Breast epithelium (tissue), 4 donors: ENCODE data around the gene RPA1. TPM values are rescaled to one million over a fixed set of nuclear protein-coding genes. Genes with fewer than 3 reads are reported as not detected.
"Not testable (repeated sequence)": the region's sequence is repeated elsewhere in the genome, so short reads cannot be mapped to it uniquely, and the experiment has no call there.

Experiments used
- DNase-seq, 2 donors: peaks; one replicate each; pipeline ENCODE4 v3.0.0-alpha.2; 2019; ENCODE audit warnings: low spot score in 2 of 2
- H3K27ac ChIP-seq, 2 donors: fragments of 200-600 bp; sonication (generic) in 1 of 2; one replicate each; pipeline ENCODE4 v1.5.1; 2016 to 2019; ENCODE audit warnings: mild to moderate bottlenecking in 1 of 2
- H3K27me3 ChIP-seq, 2 donors: fragments of 200-600 bp; sonication (generic) in 1 of 2; one replicate each; pipeline versions ENCODE4 v1.5.1 to v1.6.0; 2017 to 2019; ENCODE audit warnings: control low read depth in 1 of 2, mild to moderate bottlenecking in 1 of 2
- H3K36me3 ChIP-seq: fragments of 200-600 bp; one replicate; pipeline ENCODE4 v1.5.1; 2019
- H3K4me1 ChIP-seq, 2 donors: fragments of 200-600 bp; sonication (generic); one replicate each; pipeline ENCODE4 v1.5.1; 2016 to 2019; ENCODE audit warnings: control low read depth in 1 of 2
- H3K4me3 ChIP-seq, 3 donors: fragments of 200-600 bp; sonication (generic); 1 replicate in 2 of 3; 2 replicates in 1 of 3; pipeline ENCODE4 v1.5.1; 2016 to 2019; ENCODE audit warnings: mild to moderate bottlenecking in 3 of 3, moderate library complexity in 2 of 3
- H3K9me3 ChIP-seq, 2 donors: fragments of 200-600 bp; sonication (generic) in 1 of 2; one replicate each; pipeline ENCODE4 v1.5.1; 2016 to 2019; ENCODE audit warnings: control low read depth in 1 of 2
- POLR2A ChIP-seq: fragments of 450-650 bp; IDR thresholded peaks from one replicate; pipeline ENCODE4 v1.6.1; 2016; ENCODE audit warnings: antibody characterized with exemption, mild to moderate bottlenecking, moderate library complexity
- POLR2AphosphoS5 ChIP-seq, 3 donors: sonication (generic); formaldehyde crosslinking; IDR thresholded peaks; one replicate each; pipeline ENCODE4 v1.6.1; 2017; ENCODE audit warnings: antibody characterized with exemption in 3 of 3
- intact Hi-C: fragments of 100-400 bp; cut with DNase I; formaldehyde crosslinking; loops from one replicate; pipeline ENCODE4 v1.15.1; 2023; ENCODE audit warnings: low total_unique reads
- total RNA-seq, 3 donors: library from RNA; depleted of rRNA; stranded (reverse); fragments of >200 nt; gene quantifications; one replicate each; pipeline ENCODE4 v1.1.0, GENCODE V29; 2016
- TF ChIP-seq, protein P1 (sequence below), 3 donors: fragments of 450-650 bp; IDR thresholded peaks; one replicate each; pipeline ENCODE4 v1.5.1; 2016 to 2017; ENCODE audit warnings: antibody characterized with exemption in 3 of 3, mild to moderate bottlenecking in 3 of 3, moderate library complexity in 3 of 3

RPA1 gene
- total RNA-seq, 3 donors from 2014 or later, result 34.7 to 40.6 (median 34.7) TPM

- Histone ChIP-seq H3K27me3 (no peaks in the 10 kb centered on the region), H3K9me3 (no peaks in the 10 kb centered on the region), H3K27ac (no peak overlapping the region), H3K36me3 (no peaks in the 10 kb centered on the region), H3K4me1 (no peaks in the 10 kb centered on the region), H3K4me3 (no peak overlapping the region)
- intact Hi-C loops, result no loop called here
- no peak for TF ChIP-seq POLR2AphosphoS5 (IDR thresholded peaks at IDR 0.05)
- TF ChIP-seq POLR2A, result no peak
- TF ChIP-seq, protein P1, sequence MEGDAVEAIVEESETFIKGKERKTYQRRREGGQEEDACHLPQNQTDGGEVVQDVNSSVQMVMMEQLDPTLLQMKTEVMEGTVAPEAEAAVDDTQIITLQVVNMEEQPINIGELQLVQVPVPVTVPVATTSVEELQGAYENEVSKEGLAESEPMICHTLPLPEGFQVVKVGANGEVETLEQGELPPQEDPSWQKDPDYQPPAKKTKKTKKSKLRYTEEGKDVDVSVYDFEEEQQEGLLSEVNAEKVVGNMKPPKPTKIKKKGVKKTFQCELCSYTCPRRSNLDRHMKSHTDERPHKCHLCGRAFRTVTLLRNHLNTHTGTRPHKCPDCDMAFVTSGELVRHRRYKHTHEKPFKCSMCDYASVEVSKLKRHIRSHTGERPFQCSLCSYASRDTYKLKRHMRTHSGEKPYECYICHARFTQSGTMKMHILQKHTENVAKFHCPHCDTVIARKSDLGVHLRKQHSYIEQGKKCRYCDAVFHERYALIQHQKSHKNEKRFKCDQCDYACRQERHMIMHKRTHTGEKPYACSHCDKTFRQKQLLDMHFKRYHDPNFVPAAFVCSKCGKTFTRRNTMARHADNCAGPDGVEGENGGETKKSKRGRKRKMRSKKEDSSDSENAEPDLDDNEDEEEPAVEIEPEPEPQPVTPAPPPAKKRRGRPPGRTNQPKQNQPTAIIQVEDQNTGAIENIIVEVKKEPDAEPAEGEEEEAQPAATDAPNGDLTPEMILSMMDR (IDR thresholded peaks at IDR 0.05), result no peak
- DNase-seq, result no peak
These were observed 33.0 kb upstream of the RPA1 start for GRCh38 chr17:1796800-1797199.

DNA sequence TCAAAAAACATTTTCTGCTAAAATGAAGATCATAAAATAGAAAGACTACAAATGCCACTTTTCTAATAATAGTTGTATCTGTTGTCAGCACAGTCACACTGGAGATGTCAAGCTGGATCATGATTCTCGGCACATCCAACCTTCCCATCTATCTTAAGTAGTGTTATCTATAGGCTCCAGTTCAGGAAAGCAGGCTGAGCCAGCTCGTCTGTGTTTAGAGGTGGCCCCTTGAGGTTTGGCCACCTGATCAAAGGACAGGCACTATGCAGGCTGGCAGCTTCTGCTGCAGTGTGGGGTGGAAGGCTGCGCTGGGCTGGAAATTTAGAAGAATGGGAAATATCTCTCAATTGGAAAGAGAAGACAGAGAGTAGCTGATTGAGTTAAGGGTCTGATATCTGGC lies 32.5 kb upstream of the RPA1 start:
- intact Hi-C loops, result no loop called here
- no peak overlapping the region for H3K27ac ChIP-seq

DNA sequence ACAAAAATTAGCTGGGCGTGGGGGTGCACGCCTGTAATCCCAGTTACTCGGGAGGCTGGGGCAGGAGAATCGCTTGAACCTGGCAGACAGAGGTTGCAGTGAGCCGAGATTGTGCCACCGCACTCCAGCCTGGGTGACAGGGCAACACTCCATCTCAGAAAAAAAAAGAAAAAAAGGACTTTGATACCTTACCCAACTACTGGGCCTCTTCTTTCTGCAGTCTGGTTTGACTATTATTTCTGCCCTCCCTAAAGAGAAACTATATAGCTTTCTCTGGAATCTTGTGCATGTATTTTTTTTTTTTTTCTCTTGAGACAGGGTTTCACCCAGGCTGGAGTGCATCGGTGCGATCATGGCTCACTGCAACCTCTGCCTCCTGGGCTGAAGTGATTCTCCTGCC lies 32.0 kb upstream of the RPA1 start:
- H3K9me3 ChIP-seq, H3K36me3 ChIP-seq, intact Hi-C loops, H3K4me1 ChIP-seq, H3K4me3 ChIP-seq, H3K27me3 ChIP-seq, H3K27ac ChIP-seq: not testable (repeated sequence)
- peak in 1 of 2 donors; percentile 30 for DNase-seq

More for the DNA sequence above, 32.5 kb upstream of the RPA1 start:
- Histone ChIP-seq H3K36me3 (no peaks in the 10 kb centered on the region), H3K9me3 (no peaks in the 10 kb centered on the region), H3K27me3 (no peaks in the 10 kb centered on the region), H3K4me1 (no peaks in the 10 kb centered on the region), H3K4me3 (no peak overlapping the region)
- TF ChIP-seq, protein P1 (IDR thresholded peaks at IDR 0.05), result no peak
- TF ChIP-seq POLR2AphosphoS5 (IDR thresholded peaks at IDR 0.05) (no peak), POLR2A (no peak)
- no peak for DNase-seq

GRCh38 chr17:1800240-1800639 lies 29.6 kb upstream of the RPA1 start:
- Histone ChIP-seq H3K4me1 (no peaks in the 10 kb centered on the region), H3K27ac (no peak overlapping the region), H3K36me3 (no peaks in the 10 kb centered on the region), H3K9me3 (no peaks in the 10 kb centered on the region), H3K4me3 (no peak overlapping the region), H3K27me3 (no peaks in the 10 kb centered on the region)
- TF ChIP-seq POLR2A, result no peak
- TF ChIP-seq, protein P1 (IDR thresholded peaks at IDR 0.05), result no peak
- intact Hi-C loops, result no loop called here
- DNase-seq, result peak in 1 of 2 donors; percentile 17

DNA sequence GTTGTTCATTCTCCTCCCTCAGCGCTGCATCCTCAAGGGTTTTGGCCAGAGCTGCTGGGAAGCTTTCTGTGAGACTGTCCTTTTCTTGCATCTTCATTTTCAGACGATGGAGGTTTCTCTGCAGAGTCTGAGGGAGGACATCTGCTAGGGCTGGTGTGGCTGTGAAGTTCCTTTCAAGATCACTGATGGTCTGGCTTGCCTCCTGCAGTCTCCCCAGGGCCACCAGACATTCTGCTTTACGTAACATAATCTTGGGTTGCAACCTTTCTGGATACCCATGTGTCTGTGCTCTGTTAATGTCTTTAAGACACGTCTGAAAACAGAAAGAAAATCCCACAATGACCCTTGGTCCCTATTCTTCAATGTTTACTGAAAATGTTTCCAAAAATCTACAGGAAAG lies 29.1 kb upstream of the RPA1 start:
- Histone ChIP-seq H3K36me3 (no peaks in the 10 kb centered on the region), H3K9me3 (no peaks in the 10 kb centered on the region), H3K27me3 (no peaks in the 10 kb centered on the region), H3K4me3 (no peak overlapping the region), H3K27ac (no peak overlapping the region), H3K4me1 (no peaks in the 10 kb centered on the region)
- intact Hi-C loops, result no loop called here
- DNase-seq, result no peak
- TF ChIP-seq, protein P1 (IDR thresholded peaks at IDR 0.05), result no peak
- TF ChIP-seq POLR2AphosphoS5 (IDR thresholded peaks at IDR 0.05), result no peak
- no peak for TF ChIP-seq POLR2A

- no peak overlapping the region for H3K27ac ChIP-seq
- H3K9me3 ChIP-seq, result no peaks in the 10 kb centered on the region
- no peak for DNase-seq
- H3K4me3 ChIP-seq, result no peak overlapping the region
- no peaks in the 10 kb centered on the region for H3K27me3 ChIP-seq
- no peak for TF ChIP-seq POLR2A
- H3K4me1 ChIP-seq, result no peaks in the 10 kb centered on the region
- intact Hi-C loops, result no loop called here
- H3K36me3 ChIP-seq, result no peaks in the 10 kb centered on the region
These were observed 27.4 kb upstream of the RPA1 start for GRCh38 chr17:1802429-1802828.
